Central memory CD8-positive, alpha-beta T cell (primary cell): ENCODE data around the gene GATA2.

Source experiments
- ATAC-seq: fragments of 150-1000 bp; cut with Tn5 transposase; replicated peaks from 2 replicates; pipeline ENCODE4 v1.10.0; 2022; ENCODE audit warnings: mild to moderate bottlenecking, moderate FRiP score, moderate number of reproducible peaks; ENCODE audit not compliant: poor library complexity, severe bottlenecking; ENCODE audit errors: extremely low read depth
- DNase-seq, 2 donors: peaks; one replicate each; pipeline ENCODE4 v3.0.0; 2021; ENCODE audit warnings: low spot score in 2 of 2
- H3K27ac Mint-ChIP-seq: one replicate; pipeline ENCODE4 v1.8.0; 2022; ENCODE audit warnings: low read depth, mild to moderate bottlenecking, moderate library complexity, mixed read lengths
- H3K27me3 Mint-ChIP-seq: one replicate; pipeline ENCODE4 v1.8.0; 2022; ENCODE audit warnings: mixed read lengths
- H3K36me3 Mint-ChIP-seq: one replicate; pipeline ENCODE4 v1.8.0; 2022; ENCODE audit warnings: mild to moderate bottlenecking, moderate library complexity, mixed read lengths; ENCODE audit not compliant: insufficient read depth
- H3K4me1 Mint-ChIP-seq: one replicate; pipeline ENCODE4 v1.8.0; 2022; ENCODE audit warnings: mixed read lengths
- H3K4me3 Mint-ChIP-seq: one replicate; pipeline ENCODE4 v1.8.0; 2022; ENCODE audit warnings: mild to moderate bottlenecking, moderate library complexity, mixed read lengths
- H3K9me3 Mint-ChIP-seq: one replicate; pipeline ENCODE4 v1.8.0; 2022; ENCODE audit warnings: mixed read lengths

GATA2 gene

DNA sequence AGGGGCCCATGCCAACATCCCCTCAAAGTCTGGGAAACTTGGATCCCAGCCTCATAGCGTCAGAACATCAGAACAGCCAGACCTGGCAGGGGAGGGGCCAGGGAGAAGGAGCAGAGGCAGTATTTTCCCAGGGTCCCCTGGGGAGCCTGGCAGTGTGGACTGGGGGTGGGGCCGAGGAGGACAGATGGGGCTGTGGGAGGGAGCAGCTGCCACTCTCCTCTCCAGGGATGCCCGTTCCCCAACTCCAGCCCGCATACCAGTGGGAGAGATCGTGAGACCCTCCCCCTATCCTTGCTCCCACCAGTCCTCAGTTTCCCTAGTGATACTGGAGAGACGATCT, 19.9 kb downstream of the GATA2 start:
- Mint-ChIP-seq H3K4me3 (no peak overlapping the region), H3K36me3 (peaks cover 2% of the 10 kb centered on the region), H3K9me3 (no peaks in the 10 kb centered on the region), H3K4me1 (no peaks in the 10 kb centered on the region), H3K27ac (no peak overlapping the region), H3K27me3 (peaks cover 66% of the 10 kb centered on the region)
- DNase-seq = no peak
- ATAC-seq = no peak

DNA sequence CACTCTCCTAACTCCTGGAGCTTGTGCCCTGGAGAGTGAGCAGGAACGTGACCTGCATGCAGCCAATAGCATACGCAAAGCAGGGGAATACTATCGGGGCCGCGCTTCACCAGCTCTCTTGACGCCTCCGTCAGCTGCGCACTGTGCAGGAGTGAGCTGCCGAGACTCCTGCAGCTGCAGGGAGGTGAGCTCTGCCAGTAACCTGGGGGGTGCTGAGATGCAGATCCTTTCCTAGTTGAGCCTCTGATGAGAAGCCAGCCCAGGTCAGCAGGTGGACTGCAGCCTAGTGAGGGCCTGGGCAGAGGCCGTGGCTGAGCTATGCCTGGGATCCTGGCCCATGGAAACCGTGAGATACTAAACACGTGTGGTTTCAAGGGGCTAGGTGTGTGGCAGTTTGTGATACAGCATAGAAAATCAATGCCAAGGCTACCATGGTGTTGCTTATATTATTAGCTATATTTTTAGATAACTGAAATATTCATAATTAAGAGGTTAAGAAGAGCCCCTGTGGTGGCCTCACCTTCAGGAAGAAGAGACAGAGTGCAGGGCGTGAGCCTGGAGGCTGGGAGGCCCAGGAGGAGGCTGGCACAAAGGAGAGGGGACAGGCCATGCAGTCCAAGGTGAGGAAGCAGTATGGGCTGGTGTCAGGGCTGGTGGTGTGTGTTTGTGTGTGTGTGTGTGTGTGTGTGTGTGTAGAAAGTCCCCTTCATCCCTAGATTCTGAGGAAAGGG, 20.4 kb downstream of the GATA2 start:
- DNase-seq = no peak
- no peaks in the 10 kb centered on the region for H3K9me3 Mint-ChIP-seq
- no peak overlapping the region for H3K4me3 Mint-ChIP-seq
- no peak overlapping the region for H3K27ac Mint-ChIP-seq
- no peaks in the 10 kb centered on the region for H3K4me1 Mint-ChIP-seq
- no peak for ATAC-seq
- peaks cover 61% of the 10 kb centered on the region for H3K27me3 Mint-ChIP-seq
- H3K36me3 Mint-ChIP-seq = peaks cover 2% of the 10 kb centered on the region

DNA sequence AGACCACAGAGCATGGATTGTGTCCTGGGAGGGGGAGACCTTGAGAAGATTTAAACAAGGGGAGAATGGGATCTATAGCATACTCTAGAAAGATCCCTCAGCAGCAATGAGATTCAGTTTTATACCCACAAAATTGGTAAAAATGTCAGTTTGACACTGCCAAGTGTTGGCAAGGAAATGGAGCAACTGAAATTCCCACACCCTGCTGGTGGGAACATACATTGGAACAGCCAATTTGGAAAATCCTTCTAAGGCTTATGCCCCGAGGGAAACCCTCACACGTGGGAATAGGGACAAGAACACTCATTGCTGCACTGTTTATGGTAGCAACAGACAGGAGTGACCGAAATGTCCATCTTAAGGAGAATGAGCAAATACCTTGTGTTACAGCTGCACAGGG, 21.3 kb downstream of the GATA2 start:
- no peaks in the 10 kb centered on the region for H3K9me3 Mint-ChIP-seq
- no peak overlapping the region for H3K4me3 Mint-ChIP-seq
- DNase-seq = no peak
- peaks cover 7% of the 10 kb centered on the region for H3K4me1 Mint-ChIP-seq
- no peak for ATAC-seq
- H3K36me3 Mint-ChIP-seq = peaks cover 2% of the 10 kb centered on the region
- H3K27ac Mint-ChIP-seq = no peak overlapping the region
- H3K27me3 Mint-ChIP-seq = peaks cover 54% of the 10 kb centered on the region

DNA sequence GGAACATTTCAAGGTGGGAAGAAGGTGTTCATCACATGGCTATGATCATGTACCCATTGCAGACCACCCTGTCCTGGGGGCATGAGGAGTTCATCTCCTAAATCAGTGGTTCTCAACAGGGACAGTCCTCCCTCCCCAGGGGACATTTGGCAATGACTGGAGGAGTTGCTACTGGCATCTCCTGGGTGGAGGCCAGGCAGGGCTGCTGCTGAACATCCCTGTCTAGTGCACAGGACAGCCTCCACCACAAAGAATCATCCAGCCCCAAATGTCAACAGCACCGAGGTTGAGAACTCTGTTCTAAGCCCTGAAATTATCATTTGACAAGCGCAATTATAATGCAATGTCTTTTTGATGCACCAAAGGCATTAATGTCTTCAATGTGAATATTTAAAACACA, 21.9 kb downstream of the GATA2 start:
- ATAC-seq = no peak
- no peak for DNase-seq
- Mint-ChIP-seq H3K4me1 (peaks cover 8% of the 10 kb centered on the region), H3K4me3 (no peak overlapping the region), H3K27ac (no peak overlapping the region), H3K36me3 (peaks cover 2% of the 10 kb centered on the region), H3K27me3 (peaks cover 56% of the 10 kb centered on the region), H3K9me3 (no peaks in the 10 kb centered on the region)

DNA sequence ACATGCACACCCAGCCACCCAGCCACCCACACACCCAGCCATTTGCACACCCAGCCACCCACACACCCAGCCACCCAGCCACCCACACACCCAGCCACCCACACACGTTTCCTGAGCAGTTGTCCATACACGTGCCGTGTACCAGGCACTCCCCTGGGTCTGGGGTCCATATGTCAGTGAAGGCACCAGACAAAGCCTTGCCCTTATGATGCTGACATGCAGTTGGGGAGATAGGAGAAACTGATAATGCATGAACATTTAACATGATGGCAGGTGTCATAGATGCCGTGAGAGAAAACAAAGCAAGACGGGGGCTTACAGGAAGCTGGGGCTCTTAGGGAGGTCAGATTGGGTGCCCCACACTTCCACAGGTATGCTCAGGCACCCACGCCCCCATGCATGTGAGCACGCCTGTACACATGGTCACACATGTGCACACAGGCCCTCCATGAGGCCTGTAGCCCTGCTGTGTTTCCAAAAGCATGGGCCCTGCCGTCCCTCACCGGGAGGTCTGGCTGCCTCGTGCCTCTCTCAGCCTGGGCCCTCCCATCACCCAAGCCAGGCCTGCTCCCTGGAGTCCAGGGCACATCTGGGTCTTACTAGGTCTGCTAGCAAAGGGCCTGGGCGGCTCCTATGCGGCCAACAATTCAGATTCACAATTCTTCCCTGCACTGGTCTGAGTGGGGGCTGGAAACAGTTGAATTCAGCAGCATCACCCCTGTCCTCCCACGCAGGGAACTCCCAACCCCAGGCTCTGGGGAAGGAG, 22.7 kb downstream of the GATA2 start:
- no peak for ATAC-seq
- Mint-ChIP-seq H3K27ac (no peak overlapping the region), H3K4me1 (peaks cover 8% of the 10 kb centered on the region), H3K9me3 (no peaks in the 10 kb centered on the region), H3K27me3 (peaks cover 56% of the 10 kb centered on the region), H3K36me3 (peaks cover 2% of the 10 kb centered on the region), H3K4me3 (no peak overlapping the region)
- no peak for DNase-seq

DNA sequence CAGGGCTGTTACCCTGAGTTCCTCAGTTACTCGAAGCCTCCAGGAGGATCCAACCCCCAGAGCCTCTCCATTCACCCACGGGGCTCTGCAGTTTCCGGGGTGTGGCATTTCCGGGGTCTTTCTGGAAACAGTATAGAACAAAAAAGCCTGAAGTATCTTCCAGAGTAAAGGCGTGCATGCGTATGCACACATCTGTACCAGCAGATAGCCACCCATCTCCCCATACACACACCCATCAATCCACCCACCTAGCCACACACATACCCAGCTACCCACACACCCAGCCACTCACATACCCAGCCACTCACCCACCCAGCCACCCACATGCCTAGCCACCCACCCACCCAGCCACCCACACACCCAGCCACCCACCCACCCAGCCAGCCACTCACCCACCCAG, 23.4 kb downstream of the GATA2 start:
- DNase-seq (no peak), ATAC-seq (no peak)
- Mint-ChIP-seq H3K36me3 (peaks cover 2% of the 10 kb centered on the region), H3K4me1 (peaks cover 8% of the 10 kb centered on the region), H3K9me3 (no peaks in the 10 kb centered on the region), H3K27me3 (peaks cover 53% of the 10 kb centered on the region), H3K4me3 (no peak overlapping the region), H3K27ac (no peak overlapping the region)

DNA sequence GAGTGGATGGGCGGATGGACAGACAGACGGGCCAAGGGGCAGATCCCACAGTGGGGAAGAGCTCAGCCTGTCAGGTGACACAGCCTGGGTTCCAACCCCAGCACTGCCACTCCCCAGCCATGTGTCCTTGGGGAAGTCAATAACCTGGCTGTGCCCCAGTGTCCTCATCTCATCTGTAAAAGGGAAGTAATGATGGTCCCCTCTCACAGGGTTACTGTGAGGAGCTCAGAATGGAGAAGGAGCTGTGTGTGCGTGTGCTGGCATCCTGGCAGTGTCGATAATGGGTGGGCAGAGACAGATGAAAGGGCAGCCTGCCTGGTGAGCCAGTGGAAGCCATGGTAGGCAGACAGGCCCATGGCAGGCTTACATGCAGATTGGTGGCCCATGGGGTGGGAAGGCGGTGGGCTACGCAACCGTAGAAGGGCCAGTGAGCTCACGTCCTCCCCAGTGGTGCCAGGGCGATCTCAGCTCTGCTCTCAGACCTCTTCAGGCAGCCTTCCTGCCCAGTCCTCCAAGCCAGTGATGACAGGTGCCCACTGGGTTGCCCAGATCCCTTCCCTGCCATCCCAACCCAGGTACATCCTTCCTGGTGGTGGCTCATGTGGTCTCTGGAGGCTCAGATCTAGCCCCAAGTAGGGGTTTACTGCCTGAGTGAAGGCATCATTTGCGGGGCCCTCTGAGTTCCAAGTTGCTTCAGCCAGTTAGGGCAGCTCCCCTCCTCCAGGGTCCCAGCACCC, 24.0 kb downstream of the GATA2 start:
- H3K4me1 Mint-ChIP-seq = peaks cover 8% of the 10 kb centered on the region
- no peak for DNase-seq
- no peak overlapping the region for H3K4me3 Mint-ChIP-seq
- H3K36me3 Mint-ChIP-seq = peaks cover 2% of the 10 kb centered on the region
- no peaks in the 10 kb centered on the region for H3K9me3 Mint-ChIP-seq
- peaks cover 51% of the 10 kb centered on the region for H3K27me3 Mint-ChIP-seq
- ATAC-seq = no peak
- no peak overlapping the region for H3K27ac Mint-ChIP-seq

DNA sequence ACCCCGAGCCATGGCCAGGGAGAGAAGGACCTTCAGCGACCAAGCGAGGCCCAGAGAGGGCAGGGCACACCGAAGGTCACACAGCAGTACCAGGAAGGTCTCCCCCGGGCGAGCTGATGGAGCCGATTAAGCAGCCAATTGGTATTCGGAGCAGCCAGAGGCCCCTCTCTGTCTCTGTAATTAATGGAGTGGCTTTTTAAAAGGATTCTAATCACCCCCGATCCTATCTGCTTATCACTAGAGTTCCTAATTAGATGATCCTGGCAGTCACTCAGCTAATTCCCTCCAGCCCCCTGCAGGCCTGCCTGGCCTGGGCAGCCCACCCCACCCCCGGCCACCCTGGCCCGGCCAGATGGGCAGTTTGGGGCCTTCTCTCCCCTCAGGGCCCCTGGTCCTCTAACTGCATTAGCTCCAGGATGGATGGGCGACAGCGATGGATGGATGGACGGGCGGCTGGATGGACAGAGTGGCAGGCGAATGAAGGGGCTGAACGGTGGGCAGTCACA, 24.7 kb downstream of the GATA2 start:
- DNase-seq = no peak
- no peak overlapping the region for H3K27ac Mint-ChIP-seq
- H3K36me3 Mint-ChIP-seq = peaks cover 2% of the 10 kb centered on the region
- H3K4me3 Mint-ChIP-seq = no peak overlapping the region
- peaks cover 45% of the 10 kb centered on the region for H3K27me3 Mint-ChIP-seq
- H3K4me1 Mint-ChIP-seq = peaks cover 8% of the 10 kb centered on the region
- ATAC-seq = no peak
- H3K9me3 Mint-ChIP-seq = no peaks in the 10 kb centered on the region

DNA sequence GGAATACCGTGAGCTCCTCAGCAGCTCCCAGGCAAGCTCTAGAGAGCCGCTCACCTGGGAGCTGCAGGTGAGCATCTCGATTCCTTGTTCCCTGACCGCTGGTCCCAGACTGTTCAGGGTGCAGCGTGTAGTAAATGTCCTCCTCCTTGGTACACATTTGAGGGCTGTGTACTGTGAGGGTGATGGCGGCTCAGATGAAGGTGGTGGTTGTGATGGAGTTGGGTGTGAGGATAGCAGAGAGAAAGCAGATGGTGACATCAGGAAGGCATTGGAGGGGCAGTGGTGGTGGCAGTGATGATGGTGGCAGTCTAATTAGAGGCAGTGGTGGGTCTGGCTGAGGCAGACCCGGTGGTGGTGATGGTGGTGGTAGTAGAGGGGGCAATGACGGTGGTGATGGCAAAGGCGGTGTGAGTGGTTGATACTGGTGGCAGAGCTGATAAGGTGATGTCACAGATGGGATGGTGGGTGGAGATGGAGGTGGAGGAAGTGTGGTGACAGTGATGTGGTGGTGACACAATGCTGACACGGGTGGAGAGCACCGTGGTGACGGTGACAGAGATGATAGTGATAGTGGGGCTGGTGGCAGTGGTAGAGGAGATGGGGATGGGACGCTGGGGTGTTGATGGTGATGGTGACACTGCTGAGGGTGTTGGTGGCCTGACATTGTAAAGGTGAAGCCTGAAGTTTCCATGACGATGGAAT, 26.0 kb downstream of the GATA2 start, which contains the start of gene DNAJB8:
TSS of gene DNAJB8 (minus strand) at position 51 of the 702 bp plus-strand sequence. CDS start 3,645 bp downstream, outside the sequence.
- ATAC-seq (peak; percentile 75), DNase-seq (peak in 1 of 2 donors; percentile 30)
- Mint-ChIP-seq H3K9me3 (no peaks in the 10 kb centered on the region), H3K4me1 (peaks cover 8% of the 10 kb centered on the region), H3K4me3 (no peak within 1 kb of the TSS), H3K27ac (peak within 1 kb of the TSS; percentile 4), H3K36me3 (peaks cover 1% of the 10 kb centered on the region), H3K27me3 (peaks cover 31% of the 10 kb centered on the region)

DNA sequence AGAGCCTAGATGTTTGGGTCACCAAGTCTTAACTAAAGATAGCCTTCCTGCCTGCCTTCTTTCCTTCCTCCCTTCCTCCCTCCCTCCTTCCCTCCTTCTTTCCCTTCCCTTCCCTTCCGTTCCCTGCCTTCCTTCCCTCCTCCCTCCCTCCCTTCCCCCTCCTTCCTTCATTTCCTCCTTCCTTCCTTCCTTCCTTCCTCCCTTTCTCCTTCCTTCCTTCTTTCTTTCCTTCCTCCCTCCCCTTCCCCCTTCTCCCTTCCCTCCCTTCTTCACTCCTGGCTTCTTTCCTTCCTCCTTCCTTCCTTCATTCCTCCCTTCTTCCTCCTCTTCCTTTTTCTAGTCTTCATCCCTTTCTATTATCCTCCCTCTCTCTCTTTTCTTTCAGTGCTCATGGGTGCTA, 28.3 kb downstream of the GATA2 start:
- no peak overlapping the region for H3K27ac Mint-ChIP-seq
- ATAC-seq (no peak), DNase-seq (no peak)
- H3K4me3 Mint-ChIP-seq = no peak overlapping the region
- H3K9me3 Mint-ChIP-seq = no peaks in the 10 kb centered on the region
- peaks cover 35% of the 10 kb centered on the region for H3K27me3 Mint-ChIP-seq
- no peaks in the 10 kb centered on the region for H3K36me3 Mint-ChIP-seq
- peaks cover 8% of the 10 kb centered on the region for H3K4me1 Mint-ChIP-seq

DNA sequence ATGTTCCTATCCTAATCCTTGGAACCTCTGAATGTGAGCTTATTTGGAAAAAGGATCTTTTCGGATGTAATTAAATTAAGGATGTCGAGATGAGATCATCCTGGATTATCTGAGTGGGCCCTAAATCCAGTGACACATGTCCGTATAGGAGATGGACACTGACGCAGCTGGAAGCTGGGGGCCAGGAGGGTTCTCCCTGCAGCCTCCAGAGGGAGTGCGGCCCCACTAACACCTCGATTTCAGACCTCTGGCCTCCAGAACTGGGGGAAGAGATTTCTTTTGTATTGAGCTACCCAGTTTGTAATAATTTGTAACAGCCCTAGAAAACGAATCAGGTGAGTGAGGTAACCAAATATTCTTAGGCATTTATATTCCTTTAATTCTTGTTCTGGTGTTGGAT, 28.8 kb downstream of the GATA2 start:
- H3K4me1 Mint-ChIP-seq = peaks cover 8% of the 10 kb centered on the region
- no peaks in the 10 kb centered on the region for H3K36me3 Mint-ChIP-seq
- H3K27me3 Mint-ChIP-seq = peaks cover 37% of the 10 kb centered on the region
- H3K4me3 Mint-ChIP-seq = no peak overlapping the region
- H3K9me3 Mint-ChIP-seq = no peaks in the 10 kb centered on the region
- DNase-seq = no peak
- H3K27ac Mint-ChIP-seq = no peak overlapping the region
- ATAC-seq = no peak

DNA sequence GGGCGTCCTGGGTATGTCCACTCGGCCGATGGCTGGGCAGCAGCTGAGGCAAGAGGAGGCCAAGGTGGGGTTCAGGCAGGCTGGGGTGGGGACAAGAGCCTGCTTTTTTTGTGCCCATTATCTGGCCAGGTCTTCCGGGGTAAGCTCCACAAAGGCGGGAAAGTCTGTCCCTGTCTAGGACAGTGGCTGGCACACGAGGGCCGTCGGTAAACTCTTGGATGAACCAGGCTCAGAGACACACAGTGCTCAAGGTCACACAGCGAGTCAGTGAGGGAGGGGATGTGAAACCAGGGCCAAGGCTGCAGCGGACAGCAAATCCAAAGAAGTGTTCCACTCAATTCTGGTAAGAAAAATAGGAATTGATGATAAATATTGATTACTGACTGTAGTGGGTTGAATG, 29.2 kb downstream of the GATA2 start:
- Mint-ChIP-seq H3K4me3 (no peak overlapping the region), H3K4me1 (peaks cover 8% of the 10 kb centered on the region), H3K36me3 (peaks cover 1% of the 10 kb centered on the region), H3K27ac (no peak overlapping the region), H3K9me3 (no peaks in the 10 kb centered on the region), H3K27me3 (peaks cover 39% of the 10 kb centered on the region)
- DNase-seq = no peak
- no peak for ATAC-seq
